ENCODE results near the gene SPIN1. TPM values are rescaled to one million over a fixed set of nuclear protein-coding genes. Genes with fewer than 3 reads are reported as not detected.

SPIN1 gene
- total and polyA plus RNA-seq, 7 donors = 2.5 to 17.2 (median 7.9) TPM

DNA sequence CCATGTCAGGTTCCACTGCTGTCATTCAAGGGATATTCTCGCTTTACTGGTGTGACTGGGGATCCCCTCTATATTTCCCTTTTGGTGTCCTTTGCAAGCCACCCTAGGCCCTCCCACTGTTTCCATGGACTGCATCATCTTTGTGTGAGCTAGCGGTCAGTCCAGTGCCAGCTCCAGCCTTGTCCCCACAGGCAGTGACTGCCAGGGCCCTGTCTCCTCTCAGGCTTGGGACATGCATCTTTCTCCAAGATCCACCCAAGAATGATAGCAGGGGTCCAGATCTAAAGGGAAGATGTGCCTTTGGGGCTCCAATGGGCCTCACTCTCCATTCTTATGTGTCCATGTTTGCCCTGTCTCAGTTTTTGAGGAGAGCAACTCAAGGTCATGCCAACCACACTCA is 109.0 kb downstream of the SPIN1 start:
- DNase-seq = no peak
- intact Hi-C loops (cut with DNase I) = no loop called here
- no peak for ATAC-seq
- H3K36me3 ChIP-seq (ENCODE audit: insufficient read depth in 1 of 2, low read depth in 1 of 2) = no peaks in the 10 kb centered on the region
- 92 to 100% (median 98%) methylated on average over 2 of the region's 2 CpGs for WGBS, 3 donors
- no peaks in the 10 kb centered on the region for H3K27me3 ChIP-seq (ENCODE audit: insufficient read depth in 3 of 3, low read length in 2 of 3)
- H3K9me3 ChIP-seq = no peaks in the 10 kb centered on the region
- TF ChIP-seq, protein P1, sequence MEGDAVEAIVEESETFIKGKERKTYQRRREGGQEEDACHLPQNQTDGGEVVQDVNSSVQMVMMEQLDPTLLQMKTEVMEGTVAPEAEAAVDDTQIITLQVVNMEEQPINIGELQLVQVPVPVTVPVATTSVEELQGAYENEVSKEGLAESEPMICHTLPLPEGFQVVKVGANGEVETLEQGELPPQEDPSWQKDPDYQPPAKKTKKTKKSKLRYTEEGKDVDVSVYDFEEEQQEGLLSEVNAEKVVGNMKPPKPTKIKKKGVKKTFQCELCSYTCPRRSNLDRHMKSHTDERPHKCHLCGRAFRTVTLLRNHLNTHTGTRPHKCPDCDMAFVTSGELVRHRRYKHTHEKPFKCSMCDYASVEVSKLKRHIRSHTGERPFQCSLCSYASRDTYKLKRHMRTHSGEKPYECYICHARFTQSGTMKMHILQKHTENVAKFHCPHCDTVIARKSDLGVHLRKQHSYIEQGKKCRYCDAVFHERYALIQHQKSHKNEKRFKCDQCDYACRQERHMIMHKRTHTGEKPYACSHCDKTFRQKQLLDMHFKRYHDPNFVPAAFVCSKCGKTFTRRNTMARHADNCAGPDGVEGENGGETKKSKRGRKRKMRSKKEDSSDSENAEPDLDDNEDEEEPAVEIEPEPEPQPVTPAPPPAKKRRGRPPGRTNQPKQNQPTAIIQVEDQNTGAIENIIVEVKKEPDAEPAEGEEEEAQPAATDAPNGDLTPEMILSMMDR (IDR thresholded peaks at IDR 0.05) = no peak
- no peak overlapping the region for H3K4me3 ChIP-seq
- no peak overlapping the region for H3K27ac ChIP-seq
- H3K4me1 ChIP-seq = no peaks in the 10 kb centered on the region

DNA sequence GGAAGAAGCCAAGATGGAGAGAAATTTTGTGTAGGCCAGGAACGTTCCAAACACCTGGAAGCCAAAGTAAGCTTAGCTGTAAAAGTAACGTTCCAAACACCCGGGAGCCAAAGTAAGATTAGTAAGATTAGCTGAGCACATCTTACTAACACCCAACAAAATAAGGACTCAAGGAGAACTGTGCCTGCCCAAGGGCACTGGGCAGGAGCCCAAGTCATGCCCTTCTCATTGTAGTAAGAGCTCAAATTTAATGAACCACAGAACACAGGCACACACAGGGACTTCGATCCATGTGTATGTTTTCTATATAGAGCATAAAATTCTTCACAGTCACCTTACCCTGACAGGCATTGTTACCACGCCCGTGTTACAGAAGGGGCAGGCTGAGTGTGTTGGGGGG is 110.6 kb downstream of the SPIN1 start:
- Histone ChIP-seq H3K9me3 (no peaks in the 10 kb centered on the region), H3K27me3 (ENCODE audit: insufficient read depth in 3 of 3, low read length in 2 of 3) (no peaks in the 10 kb centered on the region), H3K4me1 (no peaks in the 10 kb centered on the region), H3K27ac (no peak overlapping the region), H3K36me3 (ENCODE audit: insufficient read depth in 1 of 2, low read depth in 1 of 2) (no peaks in the 10 kb centered on the region), H3K4me3 (no peak overlapping the region)
- WGBS, 3 donors = 38 to 64% (median 46%) methylated on average over 6 of the region's 6 CpGs
- DNase-seq (no peak), ATAC-seq (no peak)
- TF ChIP-seq, protein P1 (IDR thresholded peaks at IDR 0.05) = no peak
- intact Hi-C loops (cut with DNase I) = no loop called here

DNA sequence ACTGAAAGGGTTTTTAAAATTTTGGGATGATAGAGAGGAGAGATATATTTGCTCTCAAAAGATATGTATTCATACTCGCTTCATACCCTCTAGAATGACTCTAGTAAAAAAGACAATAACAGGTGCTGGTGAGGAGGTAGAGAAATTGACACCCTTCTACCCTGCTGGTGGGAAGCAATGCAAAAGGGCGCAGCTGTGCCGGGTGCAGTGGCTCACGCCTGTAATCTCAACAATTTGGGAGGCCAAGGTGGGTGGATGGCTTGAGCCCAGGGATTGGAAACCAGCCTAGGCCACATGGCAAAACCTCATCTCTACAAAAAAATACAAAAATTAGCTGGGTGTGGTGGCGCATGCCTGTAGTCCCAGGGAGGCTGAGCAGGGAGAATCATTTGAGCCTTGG is 112.8 kb downstream of the SPIN1 start:
- H3K9me3 ChIP-seq = no peaks in the 10 kb centered on the region
- no peaks in the 10 kb centered on the region for H3K4me1 ChIP-seq
- TF ChIP-seq, protein P1 (IDR thresholded peaks at IDR 0.05) = no peak
- H3K27ac ChIP-seq = no peak overlapping the region
- DNase-seq = no peak
- no peaks in the 10 kb centered on the region for H3K36me3 ChIP-seq (ENCODE audit: insufficient read depth in 1 of 2, low read depth in 1 of 2)
- H3K27me3 ChIP-seq (ENCODE audit: insufficient read depth in 3 of 3, low read length in 2 of 3) = no peaks in the 10 kb centered on the region
- ATAC-seq = no peak
- intact Hi-C loops (cut with DNase I) = no loop called here
- 60 to 76% (median 61%) methylated on average over 5 of the region's 5 CpGs for WGBS, 3 donors
- no peak overlapping the region for H3K4me3 ChIP-seq

DNA sequence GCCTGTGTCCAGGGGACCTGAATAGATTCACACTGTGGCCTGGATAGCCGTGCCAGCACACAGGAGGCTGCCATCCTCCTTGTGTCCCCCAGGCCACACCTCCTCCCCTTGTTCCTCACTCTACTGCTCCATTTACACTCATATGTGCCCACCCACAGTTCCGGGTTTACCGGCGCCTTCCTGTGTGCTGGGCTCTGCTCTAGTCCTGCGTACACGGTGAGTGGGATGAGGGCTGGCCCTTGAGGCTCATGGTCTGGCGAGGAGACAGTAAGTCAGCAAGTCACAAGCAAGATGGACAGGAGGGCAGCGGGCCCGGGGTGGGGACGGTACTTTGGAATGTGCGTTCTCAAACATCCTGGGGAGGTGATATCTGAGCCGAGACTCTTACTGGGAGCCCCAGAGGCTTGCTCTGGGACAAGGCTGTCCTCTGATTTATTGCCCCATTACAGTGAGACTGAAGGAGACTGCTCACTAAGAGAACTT is 114.3 kb downstream of the SPIN1 start:
- Histone ChIP-seq H3K9me3 (no peaks in the 10 kb centered on the region), H3K36me3 (ENCODE audit: insufficient read depth in 1 of 2, low read depth in 1 of 2) (no peaks in the 10 kb centered on the region), H3K4me1 (no peaks in the 10 kb centered on the region), H3K27me3 (ENCODE audit: insufficient read depth in 3 of 3, low read length in 2 of 3) (no peaks in the 10 kb centered on the region), H3K4me3 (no peak overlapping the region), H3K27ac (no peak overlapping the region)
- DNase-seq (no peak), ATAC-seq (no peak)
- TF ChIP-seq, protein P1 (IDR thresholded peaks at IDR 0.05) = no peak
- WGBS, 3 donors = 66 to 79% (median 68%) methylated on average over 12 of the region's 12 CpGs
- intact Hi-C loops (cut with DNase I) = no loop called here

All from psoas muscle (tissue), 8 donors.